Measurements from ENCODE around the gene STX1A.

GRCh38 chr7:73749931-73750776, 30.7 kb upstream of the STX1A start:
- TF ChIP-seq CTCF (conservative IDR thresholded peaks at IDR 0.05; ENCODE audit: low read length) (no peak), EZH2phosphoT487 (IDR thresholded peaks at IDR 0.05; ENCODE audit: borderline replicate concordance, low read depth, low read length) (no peak)

Data from OCI-LY7 (cell line).